Left lung (tissue), 10 donors: Measurements from ENCODE around the gene MCM6. TPM values are rescaled to one million over a fixed set of nuclear protein-coding genes. Genes with fewer than 3 reads are reported as not detected.
A peak's percentile ranks its signal among the peaks of the same experiment; 100 is the strongest.
"Not testable (repeated sequence)": the region's sequence is repeated elsewhere in the genome, so short reads cannot be mapped to it uniquely, and the experiment has no call there.

Source experiments
- ATAC-seq: fragments of 200-7000 bp; cut with Tn5 transposase; one replicate; pipeline ENCODE4 v1.9.1; 2020; ENCODE audit warnings: moderate library complexity
- DNase-seq, 4 donors: peaks; one replicate each; pipeline ENCODE4 v3.0.0-alpha.2; 2013 to 2020
- H3K27ac ChIP-seq, 2 donors: fragments of 200-600 bp; sonication (generic) in 1 of 2; one replicate each; pipeline versions ENCODE4 v1.5.0 to v1.8.0; 2020 to 2021
- H3K27me3 ChIP-seq, 2 donors: fragments of 200-600 bp; sonication (generic) in 1 of 2; one replicate each; pipeline versions ENCODE4 v1.5.0 to v1.8.0; 2020 to 2021
- H3K36me3 ChIP-seq, 2 donors: fragments of 200-600 bp; sonication (generic) in 1 of 2; one replicate each; pipeline versions ENCODE4 v1.5.0 to v1.8.0; 2020 to 2021
- H3K4me1 ChIP-seq, 2 donors: fragments of 200-600 bp; one replicate each; pipeline ENCODE4 v1.8.0; 2021
- H3K4me3 ChIP-seq, 2 donors: fragments of 200-600 bp; sonication (generic) in 1 of 2; one replicate each; pipeline versions ENCODE4 v1.5.0 to v1.8.0; 2020 to 2021; ENCODE audit warnings: mild to moderate bottlenecking in 1 of 2
- H3K9me3 ChIP-seq, 2 donors: fragments of 200-600 bp; sonication (generic) in 1 of 2; one replicate each; pipeline versions ENCODE4 v1.5.0 to v1.8.0; 2020 to 2021
- CTCF ChIP-seq, 2 donors: fragments of 200-600 bp; sonication (generic) in 1 of 2; IDR thresholded peaks; one replicate each; pipeline versions ENCODE4 v1.5.0 to v1.8.0; 2021; ENCODE audit warnings: antibody characterized with exemption in 2 of 2
- intact Hi-C, 2 donors: fragments of 100-400 bp; cut with DNase I; formaldehyde crosslinking; loops; one replicate each; pipeline versions ENCODE4 v1.11.2 to v1.14.2; 2022
- polyA plus RNA-seq, 6 donors: library from polyadenylated mRNA; unstranded; fragments of 120-200 nt; gene quantifications; one replicate each; pipeline ENCODE4 v1.2.1, GENCODE V29; 2013; ENCODE audit not compliant: insufficient read length in 6 of 6
- total RNA-seq, 2 donors: library from RNA; stranded (reverse); fragmentation: NEBNext Ultra II Directional; extraction: Animal tissue kit (Norgen Biotek cat#: 25700); gene quantifications; one replicate each; pipeline ENCODE4 v1.2.1, GENCODE V29; 2021
- donor health status: DM: no; HTN: yes; CAD: no.
- donor health status: DM: no; HTN: no; CAD: no.

MCM6 gene
- total and polyA plus RNA-seq, 8 donors, result 21.1 to 60.8 (median 50.1) TPM

GRCh38 chr2:135799738-135800137 is 76.5 kb downstream of the MCM6 start:
- intact Hi-C loops, result no loop called here
- no peak for TF ChIP-seq CTCF (IDR thresholded peaks at IDR 0.05)
- Histone ChIP-seq H3K9me3 (peaks cover 0 to 21% of the 10 kb centered on the region in 2 donors), H3K27me3 (no peaks in the 10 kb centered on the region), H3K4me1 (no peaks in the 10 kb centered on the region), H3K27ac (no peak overlapping the region), H3K36me3 (no peaks in the 10 kb centered on the region), H3K4me3 (no peak overlapping the region)
- DNase-seq, result no peak
- ATAC-seq, result no peak

- Histone ChIP-seq H3K27ac (no peak overlapping the region), H3K27me3 (no peaks in the 10 kb centered on the region), H3K4me3 (no peak overlapping the region), H3K9me3 (peaks cover 0 to 21% of the 10 kb centered on the region in 2 donors), H3K36me3 (no peaks in the 10 kb centered on the region), H3K4me1 (no peaks in the 10 kb centered on the region)
- no peak for DNase-seq
- no peak for TF ChIP-seq CTCF (IDR thresholded peaks at IDR 0.05)
- intact Hi-C loops, result no loop called here
- ATAC-seq, result no peak
Measured at GRCh38 chr2:135798762-135799161, 77.5 kb downstream of the MCM6 start.

- Histone ChIP-seq H3K9me3 (peaks cover 0 to 21% of the 10 kb centered on the region in 2 donors), H3K27me3 (no peaks in the 10 kb centered on the region), H3K27ac (no peak overlapping the region), H3K36me3 (no peaks in the 10 kb centered on the region), H3K4me3 (no peak overlapping the region), H3K4me1 (no peaks in the 10 kb centered on the region)
- intact Hi-C loops, result no loop called here
- ATAC-seq, result no peak
- TF ChIP-seq CTCF (IDR thresholded peaks at IDR 0.05), result no peak
- no peak for DNase-seq
Measured at GRCh38 chr2:135798275-135798705, 78.0 kb downstream of the MCM6 start.

- Histone ChIP-seq H3K4me3 (no peak overlapping the region), H3K9me3 (peaks cover 0 to 21% of the 10 kb centered on the region in 2 donors), H3K4me1 (no peaks in the 10 kb centered on the region), H3K27me3 (no peaks in the 10 kb centered on the region), H3K36me3 (no peaks in the 10 kb centered on the region), H3K27ac (no peak overlapping the region)
- intact Hi-C loops, result no loop called here
- DNase-seq (peak; percentile 39 to 90 (median 74)), ATAC-seq (peak; percentile 92)
- peak; percentile 94 to 95 for TF ChIP-seq CTCF (IDR thresholded peaks at IDR 0.05)
Measured at GRCh38 chr2:135797497-135798274, 78.6 kb downstream of the MCM6 start.

GRCh38 chr2:135796606-135797005 is 79.6 kb downstream of the MCM6 start:
- H3K9me3 ChIP-seq, result peaks cover 0 to 17% of the 10 kb centered on the region in 2 donors
- TF ChIP-seq CTCF (IDR thresholded peaks at IDR 0.05), result no peak
- intact Hi-C loops, result no loop called here
- no peaks in the 10 kb centered on the region for H3K36me3 ChIP-seq
- no peak overlapping the region for H3K27ac ChIP-seq
- ATAC-seq (no peak), DNase-seq (no peak)
- H3K4me3 ChIP-seq, result no peak overlapping the region
- H3K4me1 ChIP-seq, result no peaks in the 10 kb centered on the region
- H3K27me3 ChIP-seq, result no peaks in the 10 kb centered on the region

- H3K27me3 ChIP-seq, H3K4me1 ChIP-seq, intact Hi-C loops, DNase-seq, H3K4me3 ChIP-seq, H3K9me3 ChIP-seq, H3K27ac ChIP-seq, H3K36me3 ChIP-seq, ATAC-seq: not testable (repeated sequence)
Measured at GRCh38 chr2:135795641-135796040, 80.6 kb downstream of the MCM6 start.
